ENCODE data around the gene TDRD10.

TDRD10 gene

GRCh38 chr1:154502066-154502743 lies at the start of gene TDRD10, which contains the start of gene SHE:
TSS of gene TDRD10 (plus strand) at chr1:154502219. CDS start at chr1:154506904, 4,685 bp downstream.
TSS of gene SHE (minus strand) at chr1:154502412. CDS start at chr1:154502026, 386 bp downstream.
- DNase-seq (ENCODE audit: low read depth) = no peak

DNA sequence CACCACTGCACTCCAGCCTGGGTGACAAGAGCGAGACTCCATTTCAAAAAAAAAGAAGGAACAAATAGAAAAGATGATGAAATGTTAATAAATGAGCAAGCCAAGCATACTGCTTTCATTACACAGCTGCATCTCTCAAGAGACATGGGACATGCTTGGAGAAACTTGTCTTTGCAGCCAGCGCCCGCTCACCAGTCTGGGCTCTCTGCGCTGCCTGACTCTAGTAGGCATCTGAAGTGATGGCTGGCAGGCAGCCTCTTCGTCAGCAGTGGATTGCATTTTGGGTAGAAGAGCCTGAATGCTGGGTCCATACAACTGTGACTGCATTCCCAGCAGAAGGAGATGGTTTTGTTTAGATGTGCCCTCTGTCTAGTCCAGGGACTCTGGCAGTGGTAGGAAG lies 48.9 kb upstream of the TDRD10 start:
- DNase-seq (ENCODE audit: low read depth) = no peak

DNA sequence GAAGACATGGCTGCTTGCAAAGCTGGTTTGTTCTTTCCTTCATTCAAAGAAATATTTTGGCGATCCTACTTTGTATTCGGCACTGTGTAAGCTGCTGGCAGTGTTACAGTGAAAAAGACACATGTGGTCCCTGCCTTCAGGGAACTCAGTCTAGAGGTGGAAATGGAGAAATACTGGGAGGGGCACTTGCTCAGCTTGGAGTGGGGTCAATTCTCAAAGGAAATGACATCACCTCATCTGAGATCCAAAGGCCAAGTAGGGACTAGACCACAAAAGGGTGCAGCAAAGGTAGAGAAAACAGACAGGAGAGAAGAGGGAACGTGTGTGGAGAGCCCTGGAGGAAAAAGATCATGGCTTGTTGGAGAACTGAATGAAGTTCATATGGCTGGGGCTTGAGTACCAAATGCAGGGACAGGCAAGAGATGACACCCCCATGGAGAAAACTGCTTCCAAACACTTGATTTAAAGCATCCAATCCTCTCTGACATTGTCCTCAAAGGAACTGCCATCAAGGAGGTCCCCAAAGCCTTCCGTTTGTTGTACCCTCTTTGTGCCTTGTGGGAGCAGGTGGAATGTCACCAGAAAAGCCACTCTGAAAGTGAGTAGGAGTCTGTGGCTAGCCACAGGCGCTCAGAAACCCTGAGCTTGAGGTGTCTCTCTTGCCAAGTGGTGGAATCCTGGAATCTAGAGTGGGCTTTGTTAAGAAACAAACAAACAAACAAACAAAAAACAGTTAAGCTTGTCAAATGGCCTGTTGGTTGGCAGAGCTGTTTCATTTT lies 48.3 kb upstream of the TDRD10 start:
- DNase-seq (ENCODE audit: low read depth) = no peak

DNA sequence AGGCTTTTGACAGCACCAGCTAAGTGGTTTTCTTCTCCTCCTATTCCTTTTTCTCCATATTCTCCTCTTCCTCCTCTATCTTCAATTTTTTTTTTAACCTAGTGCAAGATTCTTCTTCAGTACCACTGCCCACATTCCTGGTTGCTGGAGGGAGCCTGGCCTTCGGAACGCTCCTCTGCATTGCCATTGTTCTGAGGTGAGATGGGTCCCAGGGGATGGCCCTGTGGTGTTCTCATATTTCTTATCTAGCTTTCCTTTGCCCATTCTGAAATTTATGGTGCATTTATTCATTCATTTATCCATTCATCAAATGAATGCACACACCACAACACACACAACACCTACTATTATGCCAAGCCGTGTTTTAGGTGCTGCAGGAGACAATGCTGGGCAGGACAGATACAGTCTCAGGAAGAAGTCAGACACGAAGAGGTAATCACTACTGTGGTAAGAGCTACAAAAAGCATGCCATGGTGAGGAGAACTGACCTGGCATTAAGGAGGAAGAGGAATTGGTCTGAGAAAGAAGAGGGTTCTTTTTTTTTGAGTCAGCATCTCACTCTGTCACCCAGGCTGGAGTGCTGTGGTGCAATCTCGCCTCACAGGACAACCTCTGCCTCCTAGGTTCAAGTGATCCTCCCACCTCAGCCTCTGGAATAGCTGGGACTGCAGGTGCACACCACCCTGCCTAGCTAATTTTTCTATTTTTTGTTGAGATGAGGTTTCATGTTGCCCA lies 47.5 kb upstream of the TDRD10 start:
- DNase-seq (ENCODE audit: low read depth) = no peak

- DNase-seq (ENCODE audit: low read depth) = no peak
Observed at GRCh38 chr1:154456631-154457030, 45.4 kb upstream of the TDRD10 start.

DNA sequence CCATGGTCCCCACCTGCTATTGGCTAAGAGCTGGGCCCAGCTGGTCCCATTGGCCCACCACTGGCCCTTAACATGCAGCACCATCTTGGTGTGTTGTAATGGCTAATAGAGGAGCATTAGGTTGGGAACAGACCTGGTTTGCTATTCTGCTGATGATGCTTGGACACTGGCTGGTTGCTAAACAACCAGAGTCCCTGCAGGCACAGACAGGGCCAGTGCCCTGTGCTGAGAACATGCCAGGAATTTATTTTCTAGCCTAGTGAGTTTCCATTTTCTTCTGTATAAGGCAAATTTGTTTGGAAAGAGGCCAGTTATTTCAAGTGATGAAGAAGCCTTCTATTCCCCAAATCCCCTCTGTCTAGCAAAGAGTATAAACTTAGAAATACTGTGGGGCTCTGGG lies 42.9 kb upstream of the TDRD10 start:
- DNase-seq (ENCODE audit: low read depth) = no peak

DNA sequence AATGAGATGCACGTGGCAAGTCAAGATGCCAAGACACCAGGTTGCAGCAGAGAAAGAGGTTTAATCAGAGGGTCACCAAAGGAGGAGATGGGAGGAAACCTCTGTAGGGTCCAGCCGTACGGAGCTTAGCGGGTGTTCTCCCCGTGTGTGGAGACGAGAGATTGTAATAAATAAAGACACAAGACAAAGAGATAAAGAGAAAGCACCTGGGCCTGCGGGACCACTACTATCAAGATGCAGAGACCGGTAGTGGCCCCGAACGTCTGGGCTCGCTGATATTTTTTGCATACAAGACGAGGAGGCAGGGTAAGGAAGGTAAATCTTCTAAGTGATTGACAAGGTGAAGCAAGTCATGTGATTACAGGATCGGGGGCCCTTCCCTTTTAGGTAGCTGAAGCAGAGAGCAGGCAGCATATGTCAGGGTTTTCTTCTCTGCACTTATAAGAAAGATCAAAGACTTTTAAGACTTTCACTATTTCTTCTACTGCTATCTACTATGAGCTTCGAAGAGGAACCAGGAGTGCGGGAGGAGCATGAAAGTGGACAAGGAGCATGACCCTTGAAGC lies 41.2 kb upstream of the TDRD10 start:
- no peak for DNase-seq (ENCODE audit: low read depth)

GRCh38 chr1:154463512-154463990 lies 38.5 kb upstream of the TDRD10 start:
- no peak for DNase-seq (ENCODE audit: low read depth)

GRCh38 chr1:154465621-154466195 lies 36.3 kb upstream of the TDRD10 start:
- DNase-seq (ENCODE audit: low read depth) = no peak

DNA sequence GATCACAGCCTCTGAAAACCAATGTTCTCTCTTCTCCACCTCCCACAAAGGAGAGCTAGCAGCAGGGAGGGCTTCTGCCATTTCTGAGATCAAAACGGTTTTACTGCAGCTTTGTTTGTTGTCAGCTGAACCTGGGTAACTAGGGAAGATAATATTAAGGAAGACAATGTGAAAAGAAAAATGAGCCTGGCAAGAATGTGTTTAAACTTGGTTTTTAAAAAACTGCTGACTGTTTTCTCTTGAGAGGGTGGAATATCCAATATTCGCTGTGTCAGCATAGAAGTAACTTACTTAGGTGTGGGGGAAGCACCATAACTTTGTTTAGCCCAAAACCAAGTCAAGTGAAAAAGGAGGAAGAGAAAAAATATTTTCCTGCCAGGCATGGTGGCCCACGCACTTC lies 35.8 kb upstream of the TDRD10 start:
- no peak for DNase-seq (ENCODE audit: low read depth)

GRCh38 chr1:154466921-154467417 lies 35.0 kb upstream of the TDRD10 start:
- no peak for DNase-seq (ENCODE audit: low read depth)

DNA sequence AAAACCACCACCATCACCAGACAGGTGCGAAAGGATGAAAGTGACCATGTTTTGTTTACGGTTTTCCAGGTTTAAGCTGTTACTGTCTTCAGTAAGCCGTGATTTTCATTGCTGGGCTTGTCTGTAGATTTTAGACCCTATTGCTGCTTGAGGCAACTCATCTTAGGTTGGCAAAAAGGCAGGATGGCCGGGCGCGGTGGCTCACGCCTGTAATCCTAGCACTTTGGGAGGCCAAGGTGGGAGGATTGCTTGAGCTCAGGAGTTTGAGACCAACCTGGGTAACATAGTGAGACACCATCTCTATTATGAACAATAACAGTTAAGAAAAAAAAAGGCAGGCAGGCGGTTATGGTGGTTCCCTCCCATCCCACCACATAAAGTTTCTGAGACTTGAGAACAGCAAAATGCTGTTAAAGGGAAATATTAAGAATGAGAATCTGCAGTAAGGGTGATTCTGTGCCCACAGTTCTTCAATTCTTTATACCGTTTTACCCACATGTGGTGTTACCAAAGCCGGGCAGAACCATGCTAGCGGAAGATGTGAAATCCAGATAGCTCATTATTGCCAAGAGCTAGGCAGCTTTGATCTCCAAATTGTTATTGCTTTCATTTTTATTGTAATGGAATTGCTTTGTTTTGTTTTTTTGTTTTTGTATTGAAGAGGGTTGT lies 34.5 kb upstream of the TDRD10 start:
- no peak for DNase-seq (ENCODE audit: low read depth)

DNA sequence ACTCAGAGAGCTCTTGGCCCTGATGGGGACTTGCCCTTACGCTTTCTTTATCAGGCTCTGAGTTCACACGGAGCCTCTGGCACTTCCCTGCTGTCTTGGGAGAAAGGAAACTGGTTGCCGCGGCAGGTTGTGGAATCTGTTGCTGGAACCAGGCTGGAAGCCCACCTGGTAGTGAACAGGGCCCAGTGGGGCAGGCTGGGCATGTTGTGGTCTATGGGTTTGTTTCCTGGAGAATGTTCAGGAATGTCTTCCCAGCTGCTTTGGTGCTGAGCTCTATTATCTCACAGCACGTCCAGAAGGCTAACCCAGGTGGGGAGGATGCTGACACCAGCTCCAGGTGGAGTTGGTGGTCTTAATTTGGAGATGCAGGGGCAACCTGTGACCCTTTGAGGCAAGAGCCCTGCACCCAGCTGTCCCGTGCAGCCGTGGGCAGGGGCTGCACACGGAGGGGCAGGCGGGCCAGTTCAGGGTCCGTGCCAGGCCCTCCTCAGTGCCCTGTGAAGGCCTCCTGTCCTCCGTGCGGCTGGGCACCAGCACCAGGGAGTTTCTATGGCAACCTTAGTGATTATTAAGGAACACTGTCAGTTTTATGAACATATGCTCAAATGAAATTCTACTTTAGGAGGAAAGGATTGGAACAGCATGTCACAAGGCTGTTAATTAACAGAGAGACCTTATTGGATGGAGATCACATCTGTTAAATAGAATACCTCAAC lies 33.3 kb upstream of the TDRD10 start:
- no peak for DNase-seq (ENCODE audit: low read depth)

DNA sequence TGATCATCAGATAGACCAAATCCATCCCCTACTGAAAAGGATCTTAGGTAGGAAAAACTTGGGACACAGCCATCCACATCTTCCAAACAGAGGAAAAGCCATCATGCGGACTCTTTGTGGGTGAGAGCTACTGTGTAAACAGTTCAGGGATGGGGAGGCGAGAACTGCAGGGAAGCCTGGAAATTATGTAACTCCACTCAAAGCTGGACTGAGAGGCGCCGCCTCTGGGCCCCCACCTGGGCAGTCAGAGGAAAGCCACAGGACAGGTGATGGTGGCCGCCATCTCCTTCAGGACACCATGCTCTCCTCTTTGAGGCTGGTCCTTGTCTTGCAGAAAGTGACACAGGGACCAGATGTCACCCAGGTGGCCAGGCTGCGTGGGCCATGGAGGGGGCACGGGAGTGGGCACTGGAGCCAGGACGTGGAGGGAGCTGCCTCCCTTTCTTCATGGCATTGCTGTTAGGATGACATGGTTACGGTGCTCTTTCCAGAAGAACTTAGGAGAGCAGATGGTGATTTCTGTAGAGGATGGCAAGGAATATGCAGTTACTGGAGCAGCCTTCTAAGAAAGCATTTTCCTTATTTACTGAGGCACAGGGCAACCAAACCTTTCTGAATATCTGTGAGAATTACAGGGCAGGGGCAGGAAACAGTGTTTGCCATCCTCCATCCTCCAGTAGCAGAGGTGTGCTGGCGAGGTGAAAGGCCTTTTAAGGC lies 32.0 kb upstream of the TDRD10 start:
- no peak for DNase-seq (ENCODE audit: low read depth)

- DNase-seq (ENCODE audit: low read depth) = no peak
Observed at GRCh38 chr1:154471304-154471703, 30.7 kb upstream of the TDRD10 start.

DNA sequence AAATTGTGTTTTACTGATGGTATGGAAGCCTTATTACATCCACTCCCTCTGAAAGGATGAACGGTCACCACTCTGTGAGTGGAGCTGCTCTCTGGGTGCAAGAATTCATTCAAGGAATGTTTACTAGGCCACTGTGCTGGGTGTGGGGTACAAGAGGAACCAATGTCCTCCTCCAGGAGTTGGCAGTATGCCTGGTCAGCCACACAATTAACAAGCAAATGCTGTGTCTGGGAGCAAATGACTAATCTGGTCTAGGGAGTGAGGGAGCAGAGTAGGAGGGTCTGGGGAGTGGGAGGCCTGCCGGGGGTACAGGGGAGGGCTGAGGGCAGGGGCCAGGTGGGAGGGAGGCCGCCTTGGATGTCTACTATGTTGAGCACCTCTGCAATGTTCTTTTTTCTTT lies 27.2 kb upstream of the TDRD10 start:
- DNase-seq (ENCODE audit: low read depth) = peak; percentile 83

DNA sequence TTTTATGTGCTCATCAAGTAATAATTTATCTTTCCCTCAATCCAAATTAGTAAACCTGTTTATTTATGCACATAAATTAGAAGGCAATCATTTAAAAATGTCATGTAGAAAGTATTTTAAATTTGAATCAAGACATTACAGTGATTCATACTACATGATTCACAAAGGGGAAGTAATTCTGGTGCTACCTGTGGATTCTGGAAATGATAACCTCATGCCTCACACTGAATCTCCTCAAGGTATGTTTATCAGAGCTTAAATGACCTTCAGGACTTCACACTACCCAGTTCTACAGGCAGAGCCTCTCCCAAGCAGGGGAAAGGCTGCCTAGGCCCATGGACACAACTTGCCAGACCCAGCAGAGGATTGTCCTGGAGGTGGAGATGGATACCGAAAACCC lies 25.2 kb upstream of the TDRD10 start:
- no peak for DNase-seq (ENCODE audit: low read depth)

DNA sequence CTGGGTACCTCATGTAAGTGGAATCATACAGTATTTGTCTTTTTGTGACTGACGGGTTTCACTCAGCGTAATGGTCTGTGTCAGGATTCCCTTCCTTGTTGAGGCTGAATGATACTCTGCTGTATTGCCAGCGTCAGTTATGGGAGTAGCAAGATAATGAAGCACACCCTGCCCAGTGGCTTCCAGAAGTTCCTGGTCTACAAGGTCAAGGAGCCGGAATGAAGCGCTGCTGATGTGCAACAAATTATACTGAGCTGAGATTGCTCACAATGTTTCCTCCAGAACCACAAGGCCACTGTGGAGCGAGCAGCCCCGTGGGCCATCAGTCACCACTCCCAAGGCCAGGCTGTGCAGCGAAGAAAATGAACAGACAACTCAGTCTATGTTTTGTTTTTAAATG lies 24.0 kb upstream of the TDRD10 start:
- DNase-seq (ENCODE audit: low read depth) = peak; percentile 28

GRCh38 chr1:154478639-154479038 lies 23.4 kb upstream of the TDRD10 start:
- peak; percentile 7 for DNase-seq (ENCODE audit: low read depth)
